RPMI7951 (cell line): ENCODE measurements around the gene NUDT8. TPM values are rescaled to one million over a fixed set of nuclear protein-coding genes. Genes with fewer than 3 reads are reported as not detected.
"Not testable (repeated sequence)": the region's sequence is repeated elsewhere in the genome, so short reads cannot be mapped to it uniquely, and the experiment has no call there.

ENCODE experiments used
- DNase-seq: peaks from one replicate; pipeline ENCODE4 v3.0.0-alpha.2; 2012; ENCODE audit warnings: low read depth
- total RNA-seq: library from RNA; depleted of rRNA; stranded (reverse); fragments of >200 nt; shearing (Covaris generic); gene quantifications from 2 replicates; pipeline ENCODE4 v1.2.3, GENCODE V29; 2014

The NUDT8 gene
- total RNA-seq, 1 experiment from 2014 or later = 7.2 TPM

DNA sequence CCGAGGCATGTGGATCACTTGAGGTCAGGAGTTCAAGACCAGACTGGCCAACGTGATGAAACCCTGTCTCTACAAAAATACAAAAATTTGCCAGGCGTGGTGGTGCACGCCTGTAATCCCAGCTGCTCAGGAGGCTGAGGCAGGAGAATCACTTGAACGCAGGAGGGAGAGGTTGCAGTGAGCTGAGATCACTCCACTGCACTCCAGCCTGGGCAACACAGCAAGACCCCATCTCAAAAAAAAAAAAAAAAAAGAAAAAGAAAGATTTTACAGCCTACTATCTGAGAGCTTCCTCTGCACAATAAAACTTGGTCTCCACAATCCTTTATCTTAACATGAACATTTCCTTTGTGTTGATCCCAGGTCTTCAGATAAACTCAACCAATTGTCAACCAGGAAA lies 31.0 kb upstream of the NUDT8 start:
- DNase-seq = not testable (repeated sequence)

DNA sequence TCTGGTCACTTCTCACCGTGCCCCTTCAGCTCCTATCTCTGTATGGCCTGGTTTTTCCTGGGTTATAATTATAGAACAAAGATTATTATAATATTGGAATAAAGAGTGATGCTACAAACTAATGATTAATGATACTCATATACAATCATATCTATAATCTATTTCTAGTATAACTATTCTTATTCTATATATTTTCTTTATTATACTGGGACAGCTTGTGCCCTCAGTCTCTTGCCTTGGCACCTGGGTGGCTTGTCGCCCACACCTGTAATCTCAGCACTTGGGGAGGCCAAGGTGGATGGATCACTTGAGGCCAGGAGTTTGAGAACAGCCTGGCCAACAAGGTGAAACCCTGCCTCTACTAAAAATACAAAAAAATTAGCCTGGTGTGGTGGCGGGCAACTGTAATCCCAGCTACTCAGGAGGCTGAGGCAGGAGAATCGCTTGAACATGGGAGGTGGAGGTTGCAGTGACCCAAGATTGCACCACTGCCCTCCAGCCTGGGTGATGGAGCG lies 30.0 kb upstream of the NUDT8 start:
- DNase-seq = not testable (repeated sequence)

DNA sequence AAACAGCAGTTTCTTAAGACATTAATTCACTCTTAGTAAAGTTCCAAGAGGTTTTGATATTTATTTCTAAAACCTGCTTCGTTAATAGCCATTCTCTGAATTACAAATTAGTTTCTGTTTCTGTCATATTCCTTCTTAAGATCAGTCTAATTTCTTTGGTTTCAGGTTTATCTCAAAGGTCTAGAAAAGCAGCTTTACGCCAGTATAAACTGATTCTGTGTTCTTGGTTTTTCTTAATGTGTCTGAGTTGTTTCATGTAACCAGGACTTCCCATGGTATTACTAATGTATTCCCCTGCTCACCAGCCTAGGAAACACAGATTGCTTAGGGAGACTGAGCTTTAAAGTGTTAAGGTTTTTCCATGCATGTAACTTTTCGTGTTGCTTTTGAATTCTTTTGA lies 27.6 kb upstream of the NUDT8 start:
- no peak for DNase-seq

- no peak for DNase-seq
Measured at GRCh38 chr11:67656278-67656922, 26.7 kb upstream of the NUDT8 start.

- no peak for DNase-seq
Measured at GRCh38 chr11:67654225-67654624, 24.5 kb upstream of the NUDT8 start.

GRCh38 chr11:67652965-67653845 lies 23.5 kb upstream of the NUDT8 start:
- DNase-seq = no peak

- no peak for DNase-seq
Measured at GRCh38 chr11:67651976-67652781, 22.4 kb upstream of the NUDT8 start.

- no peak for DNase-seq
Measured at GRCh38 chr11:67649634-67650510, 20.1 kb upstream of the NUDT8 start.

DNA sequence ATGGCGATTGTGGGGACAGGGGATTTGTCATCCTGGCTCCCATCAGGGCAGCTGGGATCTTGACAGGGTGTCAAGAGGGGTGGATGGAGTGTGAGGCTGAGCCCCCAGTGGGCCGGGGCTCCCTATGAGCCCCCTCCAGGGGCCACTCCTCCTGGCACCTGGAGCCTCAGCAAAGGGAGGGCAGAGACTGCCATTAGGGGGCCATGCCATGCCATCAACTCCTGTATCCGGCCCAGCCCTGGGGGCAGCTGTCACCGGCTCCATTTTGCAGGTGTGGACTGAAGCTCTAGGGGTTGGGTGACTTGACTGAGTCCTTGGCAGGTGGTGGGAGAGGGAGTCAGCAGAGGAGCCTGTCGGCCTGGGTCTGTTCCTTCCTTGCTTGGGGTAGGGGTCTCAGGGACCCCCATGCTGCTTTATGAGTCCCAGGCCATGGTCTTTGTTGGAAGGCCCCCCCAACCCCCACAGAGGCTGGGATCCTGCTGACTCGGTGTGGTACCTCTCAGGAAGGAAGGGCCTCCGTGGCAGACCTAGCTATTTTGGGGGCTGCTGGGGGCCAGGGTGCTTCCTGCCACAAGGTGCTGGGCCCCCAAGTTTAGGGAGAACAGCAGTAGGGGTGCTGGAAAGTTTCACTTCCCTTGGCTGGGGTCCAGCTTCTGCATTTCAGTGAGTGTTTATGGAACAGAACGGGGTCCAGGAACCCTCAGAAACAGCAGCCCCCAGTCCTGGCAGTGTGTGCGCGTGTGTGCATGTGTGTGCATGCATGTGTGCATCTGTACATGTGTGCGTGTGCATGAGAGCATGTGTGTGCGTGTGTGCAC lies 19.3 kb upstream of the NUDT8 start:
- no peak for DNase-seq

DNA sequence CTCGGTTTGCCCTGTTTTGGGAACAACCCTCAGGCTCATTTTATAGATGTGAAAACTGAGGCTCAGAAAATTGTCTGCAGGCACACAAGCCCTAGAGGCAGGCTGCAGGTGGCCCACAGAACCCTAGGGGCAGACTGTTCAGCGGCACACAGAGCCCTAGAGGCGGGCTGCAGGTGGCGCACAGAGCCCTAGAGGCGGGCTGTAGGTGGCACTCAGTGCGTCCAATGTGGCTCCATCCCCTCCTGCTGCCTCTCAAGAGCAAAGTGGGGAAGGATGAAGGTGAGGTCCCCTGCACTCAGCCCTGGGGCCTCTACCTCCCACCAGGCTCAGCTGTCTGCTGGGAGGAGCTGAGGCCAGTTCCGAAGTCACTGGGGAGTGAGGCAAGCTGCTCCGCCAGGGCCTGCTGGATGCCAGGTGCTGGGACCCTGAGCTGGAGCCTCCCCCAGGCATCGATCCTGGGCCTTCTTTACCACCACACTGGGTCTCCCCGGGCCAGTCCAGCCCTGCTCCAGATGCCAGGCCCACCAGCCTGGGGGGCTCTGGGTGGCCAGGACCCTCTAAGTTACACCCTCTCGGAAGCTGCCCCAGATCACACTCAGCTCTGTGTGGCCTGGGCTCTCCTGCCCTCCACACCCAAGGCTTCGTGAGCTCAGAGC lies 18.5 kb upstream of the NUDT8 start:
- no peak for DNase-seq

DNA sequence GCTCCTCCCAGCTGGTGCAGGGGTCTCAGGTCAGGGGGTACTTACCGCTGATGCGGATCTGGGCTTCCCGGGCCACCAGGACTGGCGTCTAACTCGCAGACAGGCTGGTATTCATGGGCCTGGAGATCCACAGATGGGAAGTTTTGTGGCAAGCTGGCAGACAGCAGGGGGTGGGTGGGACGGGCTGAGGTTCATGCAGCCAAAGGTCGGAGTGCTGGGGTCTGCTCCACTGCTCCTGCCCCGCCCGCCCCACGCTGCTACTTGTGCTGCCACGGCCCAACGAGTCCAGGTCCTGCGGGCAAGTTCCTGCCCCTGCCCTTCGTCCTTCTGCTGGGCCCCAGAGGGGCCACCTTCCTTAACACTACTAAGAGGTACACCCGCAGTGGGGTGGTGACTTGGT lies 17.7 kb upstream of the NUDT8 start:
- no peak for DNase-seq

DNA sequence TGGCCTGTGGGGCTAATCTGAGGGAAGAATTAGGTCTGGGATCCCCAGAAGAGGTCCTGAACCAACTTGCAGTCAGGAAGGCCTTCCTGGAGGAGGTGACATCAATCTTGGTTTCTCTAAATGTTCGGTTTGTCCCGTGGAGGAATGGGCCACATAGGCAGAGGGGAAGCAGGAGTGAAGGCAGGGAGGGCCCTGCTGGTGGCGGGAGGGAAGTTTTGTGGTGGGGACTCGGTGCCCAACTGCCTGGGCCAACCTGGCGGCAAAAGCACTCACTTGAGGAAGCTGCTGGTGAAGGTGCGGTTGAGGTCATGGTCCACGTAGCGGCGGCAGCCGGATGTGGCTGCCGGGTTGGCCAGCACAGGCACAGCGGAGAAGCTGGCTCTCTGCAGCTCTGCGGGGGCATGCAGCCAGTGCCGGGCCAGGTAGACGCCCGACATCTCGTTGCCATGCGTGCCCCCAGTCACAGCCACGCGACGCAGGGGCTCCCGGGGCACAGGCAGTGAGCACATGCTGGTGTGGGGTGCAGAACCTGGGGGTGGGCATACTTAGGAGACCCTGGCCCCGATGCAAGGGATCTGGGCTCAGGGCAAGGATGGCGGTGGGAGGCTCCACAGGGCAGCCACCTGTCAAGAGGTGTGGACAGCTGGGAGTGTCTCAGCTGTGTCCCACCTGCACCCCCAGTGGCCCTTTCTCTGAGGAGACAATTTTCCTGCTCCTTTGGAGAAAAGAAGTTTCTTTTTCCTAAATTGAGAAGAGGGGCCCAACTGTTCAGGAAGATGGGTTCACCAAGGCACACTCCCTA lies 17.0 kb upstream of the NUDT8 start:
- DNase-seq = no peak

GRCh38 chr11:67645521-67646461 lies 16.1 kb upstream of the NUDT8 start:
- no peak for DNase-seq

DNA sequence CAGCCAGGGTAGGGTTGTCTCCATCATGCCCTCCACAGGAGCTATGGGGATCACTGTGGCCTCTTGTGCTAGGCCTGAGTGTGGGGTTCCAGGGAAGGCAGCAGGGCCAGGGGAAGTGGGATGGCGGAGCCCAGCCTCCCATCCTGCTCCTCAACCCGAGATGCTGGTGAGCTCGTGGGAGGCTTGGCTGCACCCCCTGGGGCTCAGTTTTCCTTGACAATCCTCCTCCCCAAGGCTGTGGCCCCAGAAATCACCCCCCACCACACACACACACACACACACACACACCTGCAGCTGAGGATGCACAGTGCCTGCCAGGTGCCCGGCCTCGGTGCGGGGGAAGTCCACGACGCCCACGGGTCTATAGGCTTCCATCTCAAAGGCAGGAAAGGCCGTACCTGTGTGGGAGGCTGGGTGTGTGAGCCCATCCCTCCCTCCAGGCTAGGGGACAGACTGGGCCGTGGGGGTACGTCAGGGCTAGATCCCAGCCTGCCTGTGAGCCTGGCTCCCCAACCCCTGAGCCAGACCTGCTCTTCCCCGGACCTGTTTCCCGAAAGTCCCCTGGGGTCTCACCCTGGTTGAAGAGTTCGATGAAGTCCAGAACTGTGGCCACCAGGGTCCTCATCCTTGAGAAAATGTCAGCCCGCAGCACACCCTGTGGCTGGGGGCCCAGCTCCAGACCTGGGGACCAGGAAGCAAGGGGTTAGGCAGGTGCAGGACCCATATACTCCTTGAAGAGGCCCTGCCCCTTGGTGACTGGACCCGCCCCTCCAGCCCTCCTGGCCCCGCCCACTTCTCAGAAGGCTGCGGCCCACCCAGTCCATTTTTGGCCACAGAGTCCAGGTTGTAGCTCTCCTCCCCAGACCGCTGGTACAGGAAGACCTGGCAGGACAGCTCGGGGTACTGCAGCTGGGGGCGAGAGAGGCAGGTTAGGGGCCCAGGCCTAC lies 15.0 kb upstream of the NUDT8 start:
- no peak for DNase-seq

- peak; percentile 19 for DNase-seq
Measured at GRCh38 chr11:67644042-67644441, 14.3 kb upstream of the NUDT8 start.
